GM15510 (cell line): ENCODE results near the gene TFB2M.

Source experiments
- POLR2A ChIP-seq: IDR thresholded peaks from 3 replicates; pipeline ENCODE4 v1.6.1; 2011; ENCODE audit warnings: borderline replicate concordance; ENCODE audit not compliant: insufficient read length; ENCODE audit errors: extremely low read depth

Gene TFB2M

DNA sequence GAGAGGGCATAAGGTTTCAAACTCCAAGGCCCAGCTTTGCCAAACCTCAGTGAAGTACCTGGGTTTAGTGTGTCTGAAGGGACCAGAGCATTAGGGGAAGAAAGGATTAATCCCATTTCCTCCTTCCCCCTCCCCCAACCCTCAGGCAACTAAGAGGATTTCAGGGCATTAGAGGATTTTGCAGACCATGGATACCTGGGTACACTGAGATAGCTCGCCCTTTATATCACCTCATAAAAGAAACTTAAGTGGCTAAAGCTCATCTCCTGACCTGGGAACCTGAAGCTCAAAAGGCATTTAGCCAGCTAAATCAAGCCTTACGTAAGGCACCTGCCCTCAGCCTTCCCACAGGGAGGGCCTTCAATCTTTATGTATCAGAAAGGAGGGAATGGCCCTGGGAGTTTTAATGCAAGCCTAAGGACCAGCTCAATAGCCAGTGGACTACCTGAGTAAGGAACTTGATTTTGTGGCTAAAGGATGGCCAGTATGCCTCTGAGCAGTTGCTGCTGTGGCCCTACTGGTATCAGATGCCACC is 32.6 kb downstream of the TFB2M start:
- TF ChIP-seq POLR2A = no peak

DNA sequence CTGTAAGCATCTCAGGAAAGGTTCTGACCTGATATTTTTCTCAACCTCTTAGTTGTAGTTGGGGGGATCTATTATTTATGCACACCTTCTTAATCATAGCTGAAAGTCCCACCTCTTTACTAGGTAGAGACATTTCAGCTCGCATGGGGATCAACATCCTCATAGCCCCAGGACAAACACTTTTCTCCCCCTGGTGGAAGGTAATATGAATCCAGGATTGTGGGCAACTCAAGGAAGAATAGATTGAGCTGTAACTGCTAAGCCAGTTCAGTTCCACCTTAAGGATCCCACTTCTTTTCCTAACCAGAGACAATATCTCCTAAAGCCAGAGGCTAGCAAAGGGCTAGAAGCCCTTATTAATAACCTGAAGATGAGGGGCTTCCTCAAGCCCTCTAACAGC is 33.5 kb downstream of the TFB2M start:
- no peak for TF ChIP-seq POLR2A

DNA sequence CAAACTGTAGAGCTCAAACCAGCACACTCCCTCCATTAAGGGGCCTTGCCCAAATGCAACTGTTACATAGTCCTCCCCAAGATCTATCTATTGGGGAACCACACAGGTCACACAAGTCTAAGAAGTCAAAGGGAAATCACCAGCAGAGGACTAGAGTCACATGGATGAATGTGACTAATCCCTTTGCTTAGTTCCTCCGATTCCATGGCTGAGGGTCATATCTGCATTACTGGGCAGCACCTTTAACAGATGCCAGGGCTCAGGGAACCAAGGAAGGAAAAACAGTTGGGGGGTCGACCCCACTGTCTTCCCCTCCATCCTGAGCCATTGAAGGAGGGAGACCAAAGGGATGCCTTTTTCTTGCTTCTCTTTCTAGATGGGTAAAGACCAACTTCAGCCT is 35.6 kb downstream of the TFB2M start:
- TF ChIP-seq POLR2A = no peak

DNA sequence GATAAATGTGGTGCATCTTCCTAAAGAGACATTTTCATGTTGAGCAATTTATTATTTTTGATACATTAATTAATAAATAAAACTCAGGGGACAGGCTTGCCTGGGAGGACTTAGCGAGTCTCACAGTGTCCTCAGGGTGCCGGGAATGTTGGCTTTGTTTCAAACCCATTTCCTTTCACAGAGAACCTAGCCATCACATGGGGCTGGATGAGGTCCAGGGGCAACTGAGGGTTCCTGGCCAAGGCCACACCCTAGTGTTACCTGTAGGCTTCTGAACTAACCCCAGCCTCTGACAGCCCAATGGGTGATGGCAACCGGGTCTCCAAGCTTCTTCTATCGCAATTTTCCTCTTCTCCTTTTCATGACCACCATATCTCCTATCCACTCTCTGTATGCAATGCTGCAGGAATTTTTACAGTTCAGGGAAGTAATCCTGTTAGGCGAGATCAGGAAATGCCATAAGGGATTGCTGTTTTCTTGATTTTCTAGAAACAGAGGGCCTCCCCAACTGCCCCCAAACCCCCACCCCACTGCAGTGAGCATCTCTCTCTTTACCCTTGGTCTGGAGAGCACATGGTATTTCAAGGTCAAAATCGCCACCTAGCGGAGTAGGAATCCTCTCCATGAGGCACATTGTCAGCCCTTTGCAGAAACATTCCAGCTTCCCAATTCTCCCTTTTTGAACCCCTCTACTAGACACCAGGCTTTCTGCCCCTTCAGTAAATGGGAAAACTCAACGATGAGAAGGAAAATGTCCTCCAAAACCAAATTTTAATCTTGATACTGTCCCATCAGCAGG is 36.9 kb downstream of the TFB2M start:
- TF ChIP-seq POLR2A = no peak

DNA sequence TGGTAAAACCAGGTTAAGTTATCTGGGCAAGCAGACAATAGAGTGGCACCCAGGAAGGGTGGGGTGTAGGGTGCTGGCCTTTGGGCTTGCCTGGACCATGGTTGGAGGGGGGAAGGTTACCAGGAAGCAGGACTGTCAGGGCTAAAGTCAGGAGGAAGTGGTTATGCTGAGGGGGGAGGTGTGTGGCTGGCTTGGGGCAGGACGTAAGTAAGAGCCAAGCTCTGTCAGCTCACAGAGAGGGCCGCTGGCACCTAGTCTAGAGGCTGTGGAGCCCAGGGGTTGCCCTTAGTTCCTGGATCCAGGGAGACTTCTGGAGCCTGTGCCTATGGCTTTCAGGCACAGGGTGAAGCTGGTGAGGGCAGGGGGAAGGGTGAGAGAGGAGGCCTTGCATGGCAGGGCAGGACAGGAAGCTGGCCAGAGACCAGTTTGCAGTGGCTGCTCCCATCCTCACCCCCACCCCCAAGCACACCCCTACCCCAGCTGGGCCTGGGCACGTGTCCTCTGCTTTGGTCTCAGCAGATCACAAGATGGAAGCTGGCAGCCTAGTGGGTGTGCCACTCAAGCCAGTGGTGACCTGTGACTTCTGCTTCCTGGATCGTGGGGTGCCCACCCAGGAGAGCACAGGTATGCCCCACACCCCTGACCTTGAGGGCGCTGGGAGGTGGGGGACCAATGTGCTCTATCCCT is 38.5 kb downstream of the TFB2M start:
- TF ChIP-seq POLR2A = no peak

DNA sequence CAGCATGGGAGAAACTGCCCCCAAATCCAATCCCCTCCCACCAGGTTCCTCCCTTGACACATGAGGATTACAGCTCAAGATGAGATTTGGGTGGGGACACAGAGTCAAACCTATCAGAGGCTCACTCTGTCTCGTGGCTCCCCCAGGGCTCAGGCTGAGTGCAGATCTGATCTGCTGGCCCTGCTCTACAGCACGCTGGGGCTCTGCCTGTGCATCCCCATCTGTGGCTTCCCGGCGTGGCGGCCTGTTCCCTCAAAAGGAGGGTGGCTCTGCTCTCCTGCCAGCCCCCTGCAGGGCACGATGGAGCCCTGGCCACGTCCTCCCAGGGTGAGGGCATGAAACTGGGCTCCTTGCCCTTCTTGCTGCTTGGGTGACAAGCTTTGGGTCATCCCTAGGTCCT is 39.1 kb downstream of the TFB2M start:
- no peak for TF ChIP-seq POLR2A

DNA sequence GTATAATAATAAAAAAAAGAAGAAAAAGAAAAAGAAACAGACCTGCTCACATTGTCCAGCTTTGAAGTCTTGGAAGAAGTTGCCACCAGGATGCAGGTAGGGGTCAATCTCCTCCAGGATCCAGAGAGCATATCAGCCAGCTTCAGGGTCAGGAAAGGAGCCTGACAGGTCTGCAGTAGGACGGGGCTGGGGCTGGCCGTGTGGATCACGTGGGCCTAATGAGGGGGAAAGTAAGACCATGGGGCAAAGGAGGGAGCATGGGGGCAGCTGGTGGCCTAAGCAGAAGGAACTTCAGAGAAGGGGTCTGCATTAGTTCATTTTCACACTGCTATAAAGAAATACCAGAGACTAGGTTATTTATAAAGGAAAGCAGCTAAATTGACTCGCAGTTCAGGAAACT is 39.7 kb downstream of the TFB2M start:
- no peak for TF ChIP-seq POLR2A

DNA sequence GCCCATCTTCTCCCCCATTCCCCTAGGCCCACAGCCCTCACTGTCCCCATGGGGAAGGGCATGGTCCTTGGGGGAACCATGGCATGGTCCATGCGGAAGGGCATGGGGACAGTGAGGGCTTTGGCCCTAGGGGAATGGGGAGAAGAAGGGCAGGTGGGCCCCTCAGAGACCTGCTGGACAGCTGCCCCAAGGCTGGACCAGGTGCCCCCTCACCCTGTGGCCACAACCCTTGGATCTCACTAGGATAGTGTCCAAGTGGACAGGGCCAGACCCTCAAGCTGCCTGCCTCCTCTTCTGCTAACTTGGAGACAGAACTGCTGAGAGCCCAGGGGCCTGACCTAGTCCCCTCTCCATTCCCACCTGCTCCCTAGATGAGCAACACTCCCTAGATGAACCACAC is 46.5 kb downstream of the TFB2M start:
- TF ChIP-seq POLR2A = no peak

DNA sequence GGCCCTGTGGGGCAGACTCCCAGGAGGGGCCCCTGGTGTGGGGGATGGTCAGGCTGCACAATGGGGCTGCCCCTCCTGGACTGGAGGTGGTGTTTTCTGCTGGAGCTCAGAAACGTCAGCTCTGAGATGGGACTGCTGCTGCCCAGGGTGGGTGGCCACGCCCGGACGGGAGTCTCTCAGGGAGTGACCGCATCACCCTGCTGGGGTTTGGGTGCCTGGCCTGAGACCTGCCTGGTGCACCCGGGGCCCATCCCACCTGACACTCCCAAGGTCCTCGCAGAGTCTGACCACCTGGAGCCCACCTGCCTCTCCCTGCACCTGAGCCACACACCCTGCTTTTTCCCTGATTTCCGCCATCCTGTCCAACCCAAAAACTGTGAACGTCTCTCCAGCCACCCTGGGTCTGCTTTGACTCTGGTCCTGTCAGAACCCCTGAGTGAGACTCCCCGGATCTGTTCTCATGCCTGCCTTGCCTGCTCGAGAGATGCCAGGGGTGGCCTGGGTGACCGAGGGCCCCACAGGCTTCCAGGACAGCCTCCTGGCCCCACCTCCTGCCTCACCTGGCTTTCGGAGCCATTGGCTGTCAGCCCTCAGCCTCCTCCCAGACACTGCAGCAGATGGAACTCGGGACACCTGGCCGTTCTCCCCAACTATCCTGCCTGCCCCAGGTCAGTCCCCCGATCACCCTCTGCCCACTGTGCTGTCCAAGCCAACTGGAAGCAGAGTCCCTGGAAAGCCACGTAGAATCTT is 47.4 kb downstream of the TFB2M start:
- no peak for TF ChIP-seq POLR2A

DNA sequence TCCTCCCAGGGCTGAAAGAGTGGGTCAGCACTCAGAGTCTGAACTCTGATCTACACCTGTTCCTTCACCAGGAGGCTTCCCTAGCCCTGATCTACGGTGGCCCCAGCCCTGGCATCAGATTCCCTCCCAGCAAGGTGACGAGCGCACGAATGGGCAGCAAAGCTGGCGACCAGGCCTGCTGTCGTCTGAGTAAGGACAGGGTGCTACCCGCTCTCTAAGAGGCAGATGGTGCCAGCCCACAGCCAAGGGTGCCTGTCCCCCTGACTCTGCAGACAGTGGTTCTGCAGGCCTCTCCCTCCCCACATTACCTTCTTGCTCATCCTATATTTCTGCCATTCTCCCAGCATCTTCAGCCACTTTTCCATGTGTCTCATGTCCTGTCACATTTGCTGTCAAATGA is 48.7 kb downstream of the TFB2M start:
- no peak for TF ChIP-seq POLR2A

DNA sequence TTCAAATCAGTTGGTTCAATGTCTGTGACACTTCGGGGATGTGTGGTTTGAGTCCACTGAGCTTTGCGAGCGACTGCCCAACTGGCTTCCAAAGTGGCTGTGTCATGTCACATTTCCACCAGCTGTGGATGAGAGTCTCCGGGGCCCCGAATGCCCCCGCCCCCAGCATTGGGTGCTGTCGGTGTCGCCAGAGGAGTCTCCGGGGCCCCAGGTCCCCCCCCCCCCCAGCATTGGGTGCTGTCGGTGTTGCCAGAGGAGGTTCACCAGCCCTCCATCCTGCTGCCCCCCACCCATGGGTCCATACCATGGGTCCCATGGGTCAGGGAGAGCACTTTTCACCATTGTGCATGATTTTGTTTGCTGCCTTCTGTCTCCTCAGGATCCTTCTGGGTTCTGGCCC is 49.9 kb downstream of the TFB2M start:
- TF ChIP-seq POLR2A = no peak

DNA sequence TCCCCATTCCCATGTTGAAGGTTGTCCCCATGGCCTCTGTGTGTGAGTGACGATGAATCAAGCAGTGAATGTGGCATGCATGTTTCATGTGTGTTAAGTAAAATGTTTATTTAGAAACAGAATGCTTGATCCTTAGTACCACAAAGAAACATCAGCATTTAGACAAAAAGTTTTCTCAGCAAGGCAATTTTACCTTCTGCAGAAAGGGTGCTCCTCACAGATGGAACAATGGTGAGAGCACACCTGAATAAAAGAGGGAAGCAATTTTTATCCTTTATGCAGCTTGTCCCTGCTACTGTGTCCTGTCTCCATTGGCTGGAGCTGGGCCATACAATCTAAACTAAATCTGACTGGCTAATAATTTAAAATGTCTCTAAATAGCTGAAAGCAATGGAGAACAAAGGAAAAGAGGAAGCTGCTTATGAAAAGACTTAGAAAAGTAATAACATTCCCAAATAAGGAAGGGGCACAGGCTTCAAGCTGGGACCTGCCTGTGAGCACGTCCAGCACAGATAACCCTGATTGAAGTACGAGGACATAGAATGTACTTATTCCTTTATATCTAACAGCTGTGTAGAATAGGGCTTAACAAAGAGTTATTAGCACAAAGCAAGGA is 50.6 kb downstream of the TFB2M start:
- TF ChIP-seq POLR2A = no peak

DNA sequence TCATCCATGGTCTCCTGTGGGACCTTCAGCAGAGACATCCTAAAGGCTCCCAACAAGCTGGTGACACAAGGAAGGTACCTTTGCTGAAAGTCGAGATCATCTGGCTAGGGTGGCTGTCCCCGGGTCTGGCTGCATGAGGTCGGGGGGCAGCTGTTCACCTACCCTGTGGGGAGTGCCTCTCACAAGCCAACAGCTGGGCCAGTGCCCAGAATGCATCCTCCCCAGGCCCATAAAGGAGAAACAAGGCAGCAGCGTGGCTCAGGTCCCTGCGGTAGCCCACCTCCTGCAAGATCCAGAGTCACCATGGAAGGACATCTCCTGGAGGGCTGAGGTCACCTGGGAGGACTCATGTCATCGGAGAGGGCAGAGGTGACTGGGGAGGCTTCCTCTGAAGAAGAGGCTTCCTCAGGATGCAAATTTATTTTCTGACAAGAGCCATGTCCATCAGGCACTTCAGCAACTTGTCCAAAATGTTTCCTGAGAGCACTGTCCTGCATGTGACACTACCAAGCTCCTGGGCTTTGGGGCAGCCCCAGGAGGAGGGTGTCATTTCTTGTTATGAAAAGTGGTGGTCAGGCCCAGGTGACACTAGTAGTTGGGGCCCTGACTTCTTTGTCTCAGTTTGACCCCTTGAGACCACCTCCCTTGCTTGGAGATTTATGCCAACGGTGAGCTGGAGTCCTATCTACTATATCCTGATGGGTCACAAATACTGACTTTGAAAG is 52.3 kb downstream of the TFB2M start:
- no peak for TF ChIP-seq POLR2A

DNA sequence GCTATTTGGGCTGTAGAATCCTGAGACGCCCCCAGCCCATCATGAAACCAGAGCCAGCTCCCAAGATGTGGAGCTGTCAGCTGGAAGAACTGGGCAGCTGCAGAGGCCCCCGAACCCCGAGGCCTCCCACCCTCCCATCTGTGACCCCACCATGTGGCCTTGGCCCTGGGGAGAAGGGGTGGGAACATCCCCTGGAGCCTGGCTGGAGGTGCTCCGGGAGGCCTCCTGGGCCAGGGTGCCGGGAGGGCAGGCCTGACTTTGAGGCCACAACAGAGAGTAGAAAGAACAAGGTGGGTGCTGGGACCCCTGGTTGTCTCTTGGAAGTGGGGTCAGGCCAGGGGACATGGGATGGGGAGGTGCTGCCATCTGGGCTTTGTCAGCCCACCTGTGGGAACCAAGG is 53.0 kb downstream of the TFB2M start:
- no peak for TF ChIP-seq POLR2A
